ENCODE data around the gene SETBP1.
"Not testable (repeated sequence)": the region's sequence is repeated elsewhere in the genome, so short reads cannot be mapped to it uniquely, and the experiment has no call there.

Gene SETBP1

GRCh38 chr18:44712025-44712424 is 31.3 kb downstream of the SETBP1 start:
- TF ChIP-seq CTCF (IDR thresholded peaks at IDR 0.05; ENCODE audit: control insufficient read depth, extremely low read depth, insufficient read depth): no peak
- no peak overlapping the region for H3K4me3 ChIP-seq (ENCODE audit: low read depth, low read length)
- DNase-seq (ENCODE audit: low read depth): no peak

- DNase-seq (ENCODE audit: low read depth): no peak
- H3K4me3 ChIP-seq (ENCODE audit: low read depth, low read length): no peak overlapping the region
- TF ChIP-seq CTCF (IDR thresholded peaks at IDR 0.05; ENCODE audit: control insufficient read depth, extremely low read depth, insufficient read depth): no peak
Measured at GRCh38 chr18:44713435-44713834, 32.7 kb downstream of the SETBP1 start.

GRCh38 chr18:44714376-44714775 is 33.7 kb downstream of the SETBP1 start:
- no peak for DNase-seq (ENCODE audit: low read depth)
- no peak overlapping the region for H3K4me3 ChIP-seq (ENCODE audit: low read depth, low read length)
- TF ChIP-seq CTCF (IDR thresholded peaks at IDR 0.05; ENCODE audit: control insufficient read depth, extremely low read depth, insufficient read depth): no peak

- no peak for TF ChIP-seq CTCF (IDR thresholded peaks at IDR 0.05; ENCODE audit: control insufficient read depth, extremely low read depth, insufficient read depth)
- DNase-seq (ENCODE audit: low read depth): no peak
- no peak overlapping the region for H3K4me3 ChIP-seq (ENCODE audit: low read depth, low read length)
Measured at GRCh38 chr18:44715245-44715644, 34.6 kb downstream of the SETBP1 start.

GRCh38 chr18:44715842-44716241 is 35.2 kb downstream of the SETBP1 start:
- TF ChIP-seq CTCF (IDR thresholded peaks at IDR 0.05; ENCODE audit: control insufficient read depth, extremely low read depth, insufficient read depth): no peak
- H3K4me3 ChIP-seq (ENCODE audit: low read depth, low read length): no peak overlapping the region
- no peak for DNase-seq (ENCODE audit: low read depth)

GRCh38 chr18:44716697-44717163 is 36.0 kb downstream of the SETBP1 start:
- no peak for TF ChIP-seq CTCF (IDR thresholded peaks at IDR 0.05; ENCODE audit: control insufficient read depth, extremely low read depth, insufficient read depth)
- H3K4me3 ChIP-seq (ENCODE audit: low read depth, low read length): no peak overlapping the region
- DNase-seq (ENCODE audit: low read depth): no peak

- no peak for TF ChIP-seq CTCF (IDR thresholded peaks at IDR 0.05; ENCODE audit: control insufficient read depth, extremely low read depth, insufficient read depth)
- H3K4me3 ChIP-seq (ENCODE audit: low read depth, low read length): no peak overlapping the region
Measured at GRCh38 chr18:44719519-44720060, 38.9 kb downstream of the SETBP1 start.

GRCh38 chr18:44721748-44722147 is 41.1 kb downstream of the SETBP1 start:
- not testable (repeated sequence) for H3K4me3 ChIP-seq (ENCODE audit: low read depth, low read length); DNase-seq (ENCODE audit: low read depth)

More at GRCh38 chr18:44719519-44720060, 38.9 kb downstream of the SETBP1 start:
- DNase-seq (ENCODE audit: low read depth): no peak
